GM12892 (cell line): ENCODE data around the gene SLC2A4RG. TPM values are rescaled to one million over a fixed set of nuclear protein-coding genes. Genes with fewer than 3 reads are reported as not detected.

Experiments
- DNase-seq: peaks from one replicate; pipeline ENCODE4 v3.0.0; 2011; ENCODE audit not compliant: insufficient read length
- FAIRE-seq: peaks from 2 replicates; lab custom pipeline; 2011; peaks lifted over from hg19 to GRCh38; lab: Jason Lieb, UNC
- POLR2A ChIP-seq: IDR thresholded peaks from 2 replicates; pipeline ENCODE4 v1.6.1; 2011; ENCODE audit warnings: low read depth, low read length, control low read depth
- POLR2AphosphoS5 ChIP-seq: IDR thresholded peaks from 2 replicates; pipeline ENCODE4 v1.6.1; 2011; ENCODE audit warnings: low read depth, low read length, control low read depth
- TAF1 ChIP-seq: IDR thresholded peaks from 2 replicates; pipeline ENCODE4 v1.6.1; 2011; ENCODE audit warnings: low read depth, mild to moderate bottlenecking, control low read depth, low read length, borderline replicate concordance
- polyA plus RNA-seq: library from polyadenylated mRNA; unstranded; fragments of >200 nt; gene quantifications from one replicate; pipeline ENCODE4 v1.2.1, GENCODE V29; 2012; ENCODE audit warnings: missing spikeins, inconsistent platforms; ENCODE audit not compliant: missing spikeins

Gene SLC2A4RG, protein sequence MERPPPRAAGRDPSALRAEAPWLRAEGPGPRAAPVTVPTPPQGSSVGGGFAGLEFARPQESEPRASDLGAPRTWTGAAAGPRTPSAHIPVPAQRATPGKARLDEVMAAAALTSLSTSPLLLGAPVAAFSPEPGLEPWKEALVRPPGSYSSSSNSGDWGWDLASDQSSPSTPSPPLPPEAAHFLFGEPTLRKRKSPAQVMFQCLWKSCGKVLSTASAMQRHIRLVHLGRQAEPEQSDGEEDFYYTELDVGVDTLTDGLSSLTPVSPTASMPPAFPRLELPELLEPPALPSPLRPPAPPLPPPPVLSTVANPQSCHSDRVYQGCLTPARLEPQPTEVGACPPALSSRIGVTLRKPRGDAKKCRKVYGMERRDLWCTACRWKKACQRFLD
- polyA plus RNA-seq, result 8.6 TPM

DNA sequence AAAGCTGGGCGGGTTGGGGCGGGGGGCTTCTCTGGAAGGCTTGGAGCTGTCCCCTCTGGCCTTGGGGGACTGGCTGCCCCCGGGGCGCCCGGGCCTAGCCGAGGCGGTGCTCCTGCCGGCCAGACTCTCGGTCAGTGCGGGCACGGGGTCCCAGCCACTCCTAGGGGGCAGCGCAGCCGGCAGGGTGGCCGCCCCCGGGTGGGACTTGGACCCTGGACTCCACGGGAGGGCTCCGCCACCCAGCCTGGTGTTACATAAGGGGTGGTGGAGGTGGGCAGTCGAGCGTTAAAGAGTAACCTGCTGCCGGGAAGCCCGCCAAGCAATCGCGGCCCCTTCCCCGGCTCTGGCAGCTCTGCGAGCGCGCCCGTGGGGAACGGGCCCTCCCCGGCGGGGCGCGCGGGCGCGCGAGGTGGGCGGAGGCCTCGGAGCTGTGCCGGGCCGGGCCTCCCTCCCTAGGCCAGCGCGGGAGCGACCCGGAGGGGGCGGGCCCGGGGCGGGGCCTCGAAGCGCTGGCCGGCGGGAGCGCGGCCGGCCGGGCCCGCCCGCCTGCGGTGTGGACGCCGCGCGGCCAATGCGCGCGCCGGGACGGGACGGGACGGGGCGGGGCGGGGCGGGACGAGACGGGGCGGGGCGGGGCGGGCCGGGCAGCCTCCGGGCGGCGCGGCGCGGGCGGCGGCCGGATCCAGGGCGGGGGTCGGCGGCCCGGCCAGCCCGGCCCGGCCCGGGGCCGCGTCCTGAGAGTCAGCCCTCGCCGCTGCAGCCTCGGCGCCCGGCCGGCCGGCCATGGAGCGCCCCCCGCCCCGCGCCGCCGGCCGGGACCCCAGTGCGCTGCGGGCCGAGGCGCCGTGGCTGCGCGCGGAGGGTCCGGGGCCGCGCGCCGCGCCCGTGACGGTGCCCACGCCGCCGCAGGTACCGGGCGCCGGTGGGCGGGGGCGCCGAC lies at the start of gene SLC2A4RG:
TSS of gene SLC2A4RG (plus strand) at position 647 of the 940 bp plus-strand sequence. CDS start at position 784, 137 bp downstream.
- peak; percentile 95 for DNase-seq
- TF ChIP-seq POLR2A, result no peak
- TF ChIP-seq TAF1, result no peak
- TF ChIP-seq POLR2AphosphoS5, result no peak
- FAIRE-seq, result peak; percentile 83

DNA sequence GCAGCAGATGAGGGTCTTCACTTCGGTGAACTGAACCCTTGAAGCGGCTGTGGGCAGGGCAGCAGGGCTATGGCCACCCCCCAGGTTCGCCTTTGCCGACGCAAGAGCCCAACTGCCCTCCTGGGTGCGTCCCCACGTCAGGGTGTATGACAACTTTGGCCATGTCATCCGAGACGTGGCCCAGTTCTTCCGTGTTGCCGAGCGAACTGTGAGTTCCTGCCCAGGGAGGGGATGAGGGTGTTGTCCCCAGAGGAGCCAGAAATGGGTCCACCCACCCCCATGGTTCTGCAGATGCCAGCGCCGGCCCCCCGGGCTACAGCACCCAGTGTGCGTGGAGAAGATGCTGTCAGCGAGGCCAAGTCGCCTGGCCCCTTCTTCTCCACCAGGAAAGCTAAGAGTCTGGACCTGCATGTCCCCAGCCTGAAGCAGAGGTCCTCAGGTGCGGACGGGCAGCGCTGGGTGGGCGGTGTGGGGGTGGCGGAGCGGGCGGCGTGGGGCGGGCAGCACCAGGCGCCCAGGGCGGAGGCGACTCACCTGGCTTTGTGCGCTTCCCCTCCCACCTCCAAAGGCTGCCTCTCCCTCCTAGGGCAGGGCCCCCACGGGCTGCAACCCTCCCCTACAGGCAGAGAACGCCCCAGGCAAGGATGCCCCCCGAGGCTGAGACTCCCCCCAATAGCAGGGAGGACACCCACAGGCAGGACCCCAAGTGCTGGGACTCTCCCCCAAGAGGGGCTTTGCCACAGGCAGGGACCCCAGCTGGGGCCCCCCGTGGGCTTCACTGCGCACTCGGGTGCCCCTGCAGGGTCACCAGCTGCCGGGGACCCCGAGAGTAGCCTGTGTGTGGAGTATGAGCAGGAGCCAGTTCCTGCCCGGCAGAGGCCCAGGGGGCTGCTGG lies 49.3 kb upstream of the SLC2A4RG start:
- DNase-seq (no peak), FAIRE-seq (no peak)

DNA sequence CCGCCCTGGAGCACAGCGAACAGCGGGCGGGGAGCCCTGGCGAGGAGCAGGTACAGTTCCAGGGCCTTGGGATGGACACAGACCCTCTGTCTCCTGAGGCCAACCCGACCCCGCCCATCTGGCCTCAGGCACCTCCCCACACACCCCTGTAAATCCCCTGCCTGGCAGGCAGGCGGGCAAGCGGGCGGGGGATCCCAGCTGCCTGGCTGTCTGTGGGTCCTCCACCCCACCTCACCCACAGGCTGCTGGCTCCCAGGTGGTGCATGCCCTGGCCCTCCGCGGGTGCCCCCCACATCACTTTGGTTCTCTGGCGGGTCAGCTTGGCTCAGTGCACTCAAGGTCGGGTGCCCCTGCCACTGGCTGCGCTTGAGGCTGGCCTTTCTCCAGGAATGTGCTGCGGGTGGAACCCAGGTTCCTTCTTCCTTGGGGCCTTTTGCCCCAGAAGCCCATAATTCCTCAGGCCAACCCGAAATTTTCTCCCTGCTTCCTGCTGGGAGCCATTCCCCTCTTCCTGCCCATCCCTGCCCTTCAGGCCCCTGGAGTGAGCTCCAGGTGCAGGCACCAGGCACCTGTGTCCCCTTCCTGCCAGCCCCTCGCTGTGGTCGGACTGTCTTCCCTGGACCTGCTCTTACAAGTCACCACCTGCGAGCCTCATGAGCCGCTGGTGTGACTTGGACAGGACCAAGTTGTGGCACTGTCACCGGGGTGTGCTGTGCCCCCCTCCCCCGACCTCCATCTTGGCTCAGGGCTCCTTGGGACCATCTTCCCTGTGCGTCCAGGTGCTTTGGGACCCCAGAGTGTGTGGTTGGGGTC lies 48.5 kb upstream of the SLC2A4RG start:
- no peak for TF ChIP-seq POLR2AphosphoS5
- TF ChIP-seq POLR2A, result no peak
- TF ChIP-seq TAF1, result no peak
- FAIRE-seq (no peak), DNase-seq (no peak)

More for the DNA sequence above, 49.3 kb upstream of the SLC2A4RG start:
- TF ChIP-seq TAF1 (no peak), POLR2AphosphoS5 (no peak), POLR2A (no peak)

DNA sequence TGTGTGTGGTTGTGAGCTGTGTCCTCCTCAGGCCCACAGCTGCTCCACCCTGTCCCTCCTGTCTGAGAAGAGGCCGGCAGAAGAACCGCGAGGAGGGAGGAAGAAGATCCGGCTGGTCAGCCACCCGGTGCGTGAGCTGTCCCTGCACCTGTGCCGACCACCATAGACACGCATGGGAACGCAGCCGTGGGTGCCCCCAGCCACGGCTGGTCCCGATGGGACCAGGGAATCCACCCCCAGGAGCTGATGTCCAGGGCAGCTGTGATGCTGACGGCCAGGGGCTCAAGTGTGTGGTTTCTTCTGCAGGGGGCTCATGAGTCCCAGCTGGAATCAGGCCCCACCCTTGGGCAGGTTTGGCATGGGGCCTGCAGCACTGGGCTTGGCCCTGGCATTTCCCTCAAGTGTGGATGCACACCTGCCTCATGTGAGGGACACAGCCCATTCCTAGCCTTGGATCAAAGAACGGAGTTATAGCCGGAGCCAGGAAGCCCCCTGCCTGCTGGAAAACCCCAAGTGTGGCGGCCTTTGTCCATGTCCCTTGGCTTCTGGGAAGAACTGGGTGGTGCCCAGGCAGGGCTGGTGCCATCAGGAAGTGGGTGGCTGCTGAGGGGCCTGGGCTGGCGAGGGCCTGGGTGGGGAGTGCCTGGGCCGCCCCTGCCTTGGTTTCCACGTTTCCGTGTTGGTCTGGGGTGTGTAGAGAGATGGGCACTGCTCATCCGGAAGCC lies 47.7 kb upstream of the SLC2A4RG start:
- no peak for FAIRE-seq
- TF ChIP-seq POLR2AphosphoS5 (no peak), TAF1 (no peak), POLR2A (no peak)

DNA sequence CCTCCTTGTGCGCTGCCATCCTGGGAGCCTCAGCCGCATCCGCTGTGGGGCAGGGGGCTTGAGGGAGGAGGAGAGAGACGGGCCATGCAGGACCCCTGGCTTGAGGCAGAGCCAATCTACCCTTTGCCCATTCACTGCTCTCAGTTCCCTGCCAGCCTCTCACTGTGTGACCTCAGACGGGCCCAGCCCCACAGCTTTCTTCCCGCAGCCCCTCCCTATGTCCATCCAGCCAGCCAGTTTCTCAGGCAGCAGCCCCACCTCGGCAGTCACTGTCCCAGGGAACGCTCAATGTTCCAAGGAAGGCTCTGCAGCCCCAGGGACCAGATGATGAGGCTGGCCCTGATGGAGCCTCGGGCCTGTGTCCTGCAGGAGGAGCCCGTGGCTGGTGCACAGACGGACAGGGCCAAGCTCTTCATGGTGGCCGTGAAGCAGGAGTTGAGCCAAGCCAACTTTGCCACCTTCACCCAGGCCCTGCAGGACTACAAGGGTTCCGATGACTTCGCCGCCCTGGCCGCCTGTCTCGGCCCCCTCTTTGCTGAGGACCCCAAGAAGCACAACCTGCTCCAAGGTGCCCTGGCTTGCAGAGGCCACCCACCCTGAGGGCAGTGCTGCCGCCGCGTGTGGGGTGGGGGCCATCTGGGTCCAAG lies 47.0 kb upstream of the SLC2A4RG start:
- no peak for DNase-seq
- TF ChIP-seq TAF1 (no peak), POLR2A (no peak), POLR2AphosphoS5 (no peak)
- FAIRE-seq, result no peak

More for the DNA sequence above, 47.7 kb upstream of the SLC2A4RG start:
- DNase-seq, result no peak

DNA sequence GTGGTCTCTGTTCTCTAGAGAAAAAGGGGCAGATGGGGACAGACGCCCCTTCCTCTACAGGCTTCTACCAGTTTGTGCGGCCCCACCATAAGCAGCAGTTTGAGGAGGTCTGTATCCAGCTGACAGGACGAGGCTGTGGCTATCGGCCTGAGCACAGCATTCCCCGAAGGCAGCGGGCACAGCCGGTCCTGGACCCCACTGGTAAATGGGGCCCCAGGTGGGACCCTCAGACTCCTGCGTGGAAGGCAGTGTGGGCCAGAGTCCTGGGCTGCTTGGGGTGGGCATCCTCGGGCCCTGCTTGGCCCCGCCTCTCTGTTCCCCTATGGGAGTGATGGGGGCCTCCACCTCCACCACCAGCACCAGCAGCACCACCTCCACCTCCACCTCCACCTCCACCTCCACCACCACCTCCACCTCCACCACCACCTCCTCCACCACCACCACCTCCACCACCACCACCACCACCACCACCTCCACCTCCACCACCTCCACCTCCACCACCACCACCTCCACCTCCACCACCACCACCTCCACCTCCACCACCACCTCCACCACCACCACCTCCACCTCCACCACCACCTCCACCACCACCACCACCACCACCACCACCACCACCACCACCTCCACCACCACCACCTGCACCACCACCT lies 46.4 kb upstream of the SLC2A4RG start:
- TF ChIP-seq POLR2AphosphoS5, result no peak
- DNase-seq (no peak), FAIRE-seq (peak; percentile 17)

DNA sequence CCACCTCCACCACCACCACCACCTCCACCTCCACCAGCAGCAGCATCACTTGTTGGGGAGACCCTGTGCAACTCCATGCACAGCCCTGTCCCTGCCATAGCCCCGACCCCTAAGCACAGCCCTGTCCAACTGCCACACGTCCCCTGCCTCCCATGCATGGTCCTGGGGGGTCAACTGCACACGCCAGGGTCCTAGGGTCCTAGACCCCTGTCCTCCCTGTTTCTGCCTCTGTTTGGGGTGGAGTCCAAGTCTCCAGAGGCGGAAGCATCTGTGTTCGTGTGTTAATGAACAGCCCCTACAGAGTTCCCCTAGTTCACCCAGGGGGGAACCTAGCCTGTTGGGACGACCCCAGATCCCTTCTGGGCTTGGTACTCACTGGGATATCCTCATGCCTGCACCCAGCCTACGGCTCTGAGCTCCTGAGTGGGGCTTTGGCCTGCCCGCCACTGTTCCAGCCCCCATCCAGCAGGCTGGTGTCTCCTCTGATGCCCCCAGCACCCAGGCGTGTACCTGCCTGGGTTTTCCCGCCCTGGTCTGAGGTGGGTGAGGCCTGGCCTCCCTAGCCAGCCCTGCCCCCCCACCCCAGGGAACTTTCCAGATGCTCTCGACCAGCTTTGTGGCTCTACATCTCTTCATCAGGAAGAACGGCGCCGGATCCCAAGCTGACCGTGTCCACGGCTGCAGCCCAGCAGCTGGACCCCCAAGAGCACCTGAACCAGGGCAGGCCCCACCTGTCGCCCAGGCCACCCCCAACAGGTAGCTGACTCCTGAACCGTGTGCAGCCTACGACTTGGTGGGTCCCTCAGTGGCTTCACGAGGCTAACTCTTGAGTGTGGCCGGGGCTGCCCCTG lies 45.6 kb upstream of the SLC2A4RG start:
- no peak for FAIRE-seq
- DNase-seq, result no peak
- TF ChIP-seq TAF1, result no peak
- TF ChIP-seq POLR2A, result no peak
- TF ChIP-seq POLR2AphosphoS5, result no peak

DNA sequence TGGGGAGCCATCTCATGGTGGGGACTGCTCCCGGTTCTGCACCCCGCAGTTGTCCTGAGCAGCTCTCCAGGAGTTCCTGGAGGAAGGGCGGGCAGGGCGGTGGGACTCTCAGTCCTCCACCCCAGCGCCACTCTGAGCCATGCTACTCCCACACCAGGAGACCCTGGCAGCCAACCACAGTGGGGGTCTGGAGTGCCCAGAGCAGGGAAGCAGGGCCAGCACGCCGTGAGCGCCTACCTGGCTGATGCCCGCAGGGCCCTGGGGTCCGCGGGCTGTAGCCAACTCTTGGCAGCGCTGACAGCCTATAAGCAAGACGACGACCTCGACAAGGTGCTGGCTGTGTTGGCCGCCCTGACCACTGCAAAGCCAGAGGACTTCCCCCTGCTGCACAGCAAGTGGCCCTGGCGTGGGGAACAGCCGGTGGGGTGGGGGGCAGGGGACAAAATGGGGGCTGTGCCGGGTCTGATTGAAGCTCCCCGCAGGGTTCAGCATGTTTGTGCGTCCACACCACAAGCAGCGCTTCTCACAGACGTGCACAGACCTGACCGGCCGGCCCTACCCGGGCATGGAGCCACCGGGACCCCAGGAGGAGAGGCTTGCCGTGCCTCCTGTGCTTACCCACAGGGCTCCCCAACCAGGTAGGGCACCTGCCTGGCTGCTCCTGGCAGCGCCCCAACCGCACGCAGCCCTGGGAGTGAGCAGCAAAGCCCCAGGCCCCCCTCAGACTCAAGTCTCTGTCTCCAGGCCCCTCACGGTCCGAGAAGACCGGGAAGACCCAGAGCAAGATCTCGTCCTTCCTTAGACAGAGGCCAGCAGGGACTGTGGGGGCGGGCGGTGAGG lies 44.8 kb upstream of the SLC2A4RG start:
- no peak for FAIRE-seq
- TF ChIP-seq TAF1 (no peak), POLR2AphosphoS5 (no peak), POLR2A (no peak)

More for the DNA sequence above, 44.8 kb upstream of the SLC2A4RG start:
- peak; percentile 19 for DNase-seq
